GM12878 (cell line): ENCODE measurements around the gene TSC2. TPM values are rescaled to one million over a fixed set of nuclear protein-coding genes. Genes with fewer than 3 reads are reported as not detected.

Experiments used
- ATAC-seq: fragments of 200-7000 bp; cut with Tn5 transposase; 3 replicates; pipeline ENCODE4 v1.9.1; 2020; ENCODE audit warnings: mild to moderate bottlenecking, moderate library complexity
- BruUV-seq: library from RNA; stranded (reverse); fragments of 400-500 nt; replicated peaks from 2 replicates; lab custom pipeline; 2021; lab: Mats Ljungman, UMichigan
- CTCF ChIA-PET: fragments of 300-600 bp; sonication (Branson Sonifier 250); formaldehyde crosslinking; extraction: SDS; loops from one replicate; lab custom pipeline; 2021; ENCODE audit warnings: inconsistent platforms; lab: Yijun Ruan, JAX
- POLR2A ChIA-PET: fragments of 350-600 bp; formaldehyde crosslinking; extraction: SDS; loops from one replicate; lab custom pipeline; 2021; ENCODE audit warnings: inconsistent platforms; lab: Charles Lee
- RAD21 ChIA-PET: fragments of 300-600 bp; sonication (Branson Sonifier 250); formaldehyde crosslinking; loops from one replicate; lab custom pipeline; 2023; ENCODE audit warnings: antibody characterized with exemption; ENCODE audit not compliant: unreplicated experiment; lab: Charles Lee
- SMC1A ChIA-PET: fragments of 300-600 bp; sonication (Branson Sonifier 250); formaldehyde crosslinking; loops from one replicate; lab custom pipeline; 2023; ENCODE audit not compliant: unreplicated experiment, uncharacterized antibody; lab: Charles Lee
- DNase-seq: peaks from one replicate; pipeline ENCODE4 v3.0.0-alpha.2; 2011; ENCODE audit warnings: low read depth, low spot score
- FAIRE-seq: peaks from 3 replicates; lab custom pipeline; 2011; peaks lifted over from hg19 to GRCh38; lab: Jason Lieb, UNC
- H2AFZ ChIP-seq: 2 replicates; pipeline ENCODE4 v1.6.0; 2011; ENCODE audit warnings: low read depth, low read length, control low read depth; ENCODE audit not compliant: control insufficient read depth
- H3K27ac ChIP-seq: 2 replicates; pipeline ENCODE4 v1.5.1; 2011; ENCODE audit warnings: control low read depth; ENCODE audit not compliant: control insufficient read depth, insufficient read depth
- H3K27me3 ChIP-seq, 2 experiments: replicated peaks in 1 of 2; 2 replicates each; pipeline versions ENCODE4 v1.6.0 to v1.6.1; 2011; ENCODE audit warnings: low read length in 1 of 2; ENCODE audit not compliant: control insufficient read depth in 2 of 2, insufficient read depth in 2 of 2
- H3K36me3 ChIP-seq, 2 experiments: 2 replicates each; pipeline ENCODE4 v1.5.1; 2011; ENCODE audit warnings: low read length in 1 of 2; ENCODE audit not compliant: control insufficient read depth in 2 of 2, insufficient read depth in 2 of 2
- H3K4me1 ChIP-seq: 2 replicates; pipeline ENCODE4 v1.6.1; 2011; ENCODE audit warnings: mild to moderate bottlenecking, low read length, moderate library complexity, mixed read lengths; ENCODE audit not compliant: control insufficient read depth, insufficient read depth
- H3K4me2 ChIP-seq: 2 replicates; pipeline ENCODE4 v1.6.0; 2011; ENCODE audit warnings: control low read depth; ENCODE audit not compliant: control insufficient read depth, insufficient read depth
- H3K4me3 ChIP-seq: fragments of 200-600 bp; sonication (generic); 2 replicates; pipeline ENCODE4 v1.5.1; 2016
- H3K79me2 ChIP-seq: 2 replicates; pipeline ENCODE4 v1.6.0; 2011; ENCODE audit warnings: low read length; ENCODE audit not compliant: control insufficient read depth, insufficient read depth
- H3K9ac ChIP-seq: 2 replicates; pipeline ENCODE4 v1.8.0; 2011; ENCODE audit warnings: low read length, control low read depth, mixed read lengths; ENCODE audit not compliant: control insufficient read depth, insufficient read depth
- H3K9me3 ChIP-seq: replicated peaks from 3 replicates; pipeline ENCODE4 v1.5.1; 2011; ENCODE audit warnings: mild to moderate bottlenecking, low read length; ENCODE audit not compliant: control insufficient read depth, insufficient read depth
- H4K20me1 ChIP-seq: 2 replicates; pipeline ENCODE4 v1.6.0; 2011; ENCODE audit not compliant: control insufficient read depth, insufficient read depth
- BHLHE40 ChIP-seq, 2 experiments: fragments of 450-650 bp in 1 of 2; IDR thresholded peaks; 2 replicates each; pipeline ENCODE4 v1.6.1; 2011 to 2017; ENCODE audit warnings: low read depth in 2 of 2, borderline replicate concordance in 1 of 2, improper control_type of control experiment in 1 of 2, low read length in 1 of 2, mild to moderate bottlenecking in 1 of 2
- EGR1 ChIP-seq, 2 experiments: IDR thresholded peaks; 1 replicate in 1 of 2; 2 replicates in 1 of 2; pipeline ENCODE4 v1.6.1; 2011 to 2012; ENCODE audit warnings: low read depth in 2 of 2, low read length in 2 of 2, borderline replicate concordance in 1 of 2, mild to moderate bottlenecking in 1 of 2, moderate library complexity in 1 of 2
- ETV6 ChIP-seq, 2 experiments: fragments of 450-650 bp in 1 of 2; IDR thresholded peaks in 1 of 2; conservative IDR thresholded peaks in 1 of 2; 2 replicates each; pipeline ENCODE4 v1.6.1; 2014; ENCODE audit warnings: antibody characterized with exemption in 1 of 2, borderline replicate concordance in 1 of 2, low read depth in 1 of 2, mild to moderate bottlenecking in 1 of 2, moderate library complexity in 1 of 2
- EZH2 ChIP-seq: IDR thresholded peaks from 2 replicates; pipeline ENCODE4 v1.6.1; 2012; ENCODE audit warnings: low read depth, mild to moderate bottlenecking, control low read depth, inconsistent platforms, low read length, borderline replicate concordance; ENCODE audit not compliant: control insufficient read depth
- SPI1 ChIP-seq: IDR thresholded peaks from 2 replicates; pipeline ENCODE4 v1.6.1; 2011; ENCODE audit warnings: low read depth, mild to moderate bottlenecking, low read length, moderate library complexity, borderline replicate concordance; ENCODE audit not compliant: insufficient read depth
- ZNF622 ChIP-seq: fragments of 450-650 bp; IDR thresholded peaks from 2 replicates; pipeline ENCODE4 v1.6.1; 2017; ENCODE audit warnings: mild to moderate bottlenecking, inconsistent platforms
- WGBS: methylation state at CpG from one replicate; pipeline ENCODE4 v1.1.6; 2016; ENCODE audit warnings: low lambda C conversion rate; ENCODE audit not compliant: insufficient replicate concordance, insufficient coverage; ENCODE audit errors: missing lambda C conversion rate; 5-methylcytosine and 5-hydroxymethylcytosine counted together
- in situ Hi-C: fragments of 300-500 bp; cut with MboI; formaldehyde crosslinking; loops from 9 replicates; pipeline ENCODE4 v1.14.3; 2018; ENCODE audit warnings: mixed read lengths
- intact Hi-C: fragments of 100-400 bp; cut with micrococcal nuclease; formaldehyde crosslinking; loops from one replicate; pipeline ENCODE4 v1.14.2; 2022; ENCODE audit not compliant: unreplicated experiment
- polyA plus RNA-seq, 11 experiments: library from polyadenylated mRNA; depleted of rRNA in 4 of 11; unstranded in 6 of 11; stranded (reverse) in 5 of 11; fragments of >200 nt; fragmentation: Nextera tagmentation in 4 of 11; fragmentation: Illumina TruSeq in 1 of 11; extraction: Ambion mirVana in 4 of 11; extraction: Trizol in 1 of 11; gene quantifications; 1 replicate in 1 of 11; 2 replicates in 10 of 11; pipeline versions ENCODE4 v1.2.1 to v1.2.3, GENCODE V29; 2011 to 2016; ENCODE audit warnings: inconsistent platforms in 2 of 11, missing spikeins in 2 of 11, low read depth in 1 of 11
- total RNA-seq, 4 experiments: library from RNA; depleted of rRNA in 3 of 4; stranded (reverse); fragments of >200 nt in 3 of 4; fragmentation: Illumina TruSeq in 1 of 4; extraction: Trizol in 1 of 4; gene quantifications; 2 replicates each; pipeline versions ENCODE4 v1.2.1 to v1.2.3, GENCODE V29; 2013 to 2021
- TF ChIP-seq, protein P1 (sequence below), 3 experiments: IDR thresholded peaks in 2 of 3; conservative IDR thresholded peaks in 1 of 3; 2 replicates each; pipeline ENCODE4 v1.5.1; 2011; ENCODE audit warnings: low read depth in 3 of 3, low read length in 3 of 3, mild to moderate bottlenecking in 3 of 3, control low read depth in 2 of 3, moderate library complexity in 2 of 3, inconsistent platforms in 1 of 3, mixed read lengths in 1 of 3; ENCODE audit not compliant: control insufficient read depth in 2 of 3, insufficient read depth in 1 of 3; ENCODE audit errors: extremely low read depth in 1 of 3

The TSC2 gene
- total and polyA plus RNA-seq, 10 of the 15 experiments (the other 5 are each of a cell fraction or from before 2014, with no cell fraction given): 1.6 to 77.0 (median 21.6) TPM

- intact Hi-C loops (no loop called here), in situ Hi-C loops (no loop called here)
- no peaks in the 10 kb centered on the region for H3K79me2 ChIP-seq
- RAD21 ChIA-PET: no interaction called here
- H4K20me1 ChIP-seq: peaks cover 5% of the 10 kb centered on the region; the same call in 1 of the 2 replicates
- H3K9ac ChIP-seq: no peak within 1 kb of the TSS
- no peaks in the 10 kb centered on the region for H3K36me3 ChIP-seq
- no peak within 1 kb of the TSS for H2AFZ ChIP-seq
- WGBS: 26% methylated on average over 14 of the region's 59 CpGs
- FAIRE-seq (no peak), DNase-seq (no peak), ATAC-seq (no peak)
- H3K4me1 ChIP-seq: peaks cover 7% of the 10 kb centered on the region
- H3K4me3 ChIP-seq: no peak within 1 kb of the TSS; the same call in 1 of the 2 replicates
- TF ChIP-seq EGR1 (IDR thresholded peaks at IDR 0.05; ENCODE audit: borderline replicate concordance in 1 of 2, low read depth in 2 of 2, low read length in 2 of 2): 0 out of 3 replicates have a peak, but pooled peaks of 1 of the 2 experiments have one; percentile 34
- TF ChIP-seq ETV6 (conservative IDR thresholded peaks at IDR 0.05 in 1 of 2, IDR thresholded peaks at IDR 0.05 in 1 of 2; ENCODE audit: borderline replicate concordance in 1 of 2, low read depth in 1 of 2): no peak
- H3K4me2 ChIP-seq: peak within 1 kb of the TSS; percentile 9; the same call in 1 of the 2 replicates
- no peaks in the 10 kb centered on the region for H3K9me3 ChIP-seq
- CTCF ChIA-PET: no interaction called here
- BruUV-seq: no TSS peak
- H3K27ac ChIP-seq: no peak within 1 kb of the TSS
- SMC1A ChIA-PET: no interaction called here
- peaks cover 11 to 13% of the 10 kb centered on the region in 2 experiments for H3K27me3 ChIP-seq
- POLR2A ChIA-PET: no interaction called here
Observed at GRCh38 chr16:2026461-2027023, 21.2 kb upstream of the TSC2 start, which contains the start of gene NHERF2. TSS of gene NHERF2 (plus strand) at chr16:2026902. CDS start at chr16:2027006, 104 bp downstream.

GRCh38 chr16:2027024-2028010 lies 20.5 kb upstream of the TSC2 start:
- ChIA-PET POLR2A (no interaction called here), SMC1A (no interaction called here), RAD21 (no interaction called here), CTCF (no interaction called here)
- BruUV-seq: no TSS peak
- Histone ChIP-seq H3K9ac (no peak overlapping the region), H3K27ac (no peak overlapping the region), H3K4me2 (peak overlapping the region; percentile 9; the same call in 1 of the 2 replicates), H4K20me1 (peaks cover 5% of the 10 kb centered on the region; the same call in 1 of the 2 replicates), H3K4me3 (no peak overlapping the region; the same call in 1 of the 2 replicates), H2AFZ (no peak overlapping the region), H3K4me1 (peaks cover 7% of the 10 kb centered on the region), H3K36me3 (no peaks in the 10 kb centered on the region), H3K9me3 (no peaks in the 10 kb centered on the region), H3K27me3 (peaks cover 11 to 13% of the 10 kb centered on the region in 2 experiments), H3K79me2 (no peaks in the 10 kb centered on the region)
- TF ChIP-seq ZNF622 (no peak), EZH2 (0 out of 2 replicates have a peak, but pooled peaks have one; percentile 78), BHLHE40 (IDR thresholded peaks at IDR 0.05; ENCODE audit: borderline replicate concordance in 1 of 2, low read depth in 2 of 2, low read length in 1 of 2) (peak in 1 of 2 experiments; percentile 38; a peak in 1 of 4 replicates), SPI1 (no peak)
- TF ChIP-seq, protein P1, sequence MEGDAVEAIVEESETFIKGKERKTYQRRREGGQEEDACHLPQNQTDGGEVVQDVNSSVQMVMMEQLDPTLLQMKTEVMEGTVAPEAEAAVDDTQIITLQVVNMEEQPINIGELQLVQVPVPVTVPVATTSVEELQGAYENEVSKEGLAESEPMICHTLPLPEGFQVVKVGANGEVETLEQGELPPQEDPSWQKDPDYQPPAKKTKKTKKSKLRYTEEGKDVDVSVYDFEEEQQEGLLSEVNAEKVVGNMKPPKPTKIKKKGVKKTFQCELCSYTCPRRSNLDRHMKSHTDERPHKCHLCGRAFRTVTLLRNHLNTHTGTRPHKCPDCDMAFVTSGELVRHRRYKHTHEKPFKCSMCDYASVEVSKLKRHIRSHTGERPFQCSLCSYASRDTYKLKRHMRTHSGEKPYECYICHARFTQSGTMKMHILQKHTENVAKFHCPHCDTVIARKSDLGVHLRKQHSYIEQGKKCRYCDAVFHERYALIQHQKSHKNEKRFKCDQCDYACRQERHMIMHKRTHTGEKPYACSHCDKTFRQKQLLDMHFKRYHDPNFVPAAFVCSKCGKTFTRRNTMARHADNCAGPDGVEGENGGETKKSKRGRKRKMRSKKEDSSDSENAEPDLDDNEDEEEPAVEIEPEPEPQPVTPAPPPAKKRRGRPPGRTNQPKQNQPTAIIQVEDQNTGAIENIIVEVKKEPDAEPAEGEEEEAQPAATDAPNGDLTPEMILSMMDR (IDR thresholded peaks at IDR 0.05 in 2 of 3, conservative IDR thresholded peaks at IDR 0.05 in 1 of 3; ENCODE audit: control insufficient read depth in 2 of 3, extremely low read depth in 1 of 3, insufficient read depth in 1 of 3, low read depth in 3 of 3, low read length in 3 of 3): peak in 1 of 3 experiments; percentile 14; a peak in 1 of 6 replicates
- WGBS: 15% methylated on average over 22 of the region's 76 CpGs
- FAIRE-seq (peak; percentile 35), DNase-seq (no peak), ATAC-seq (no peak)
- in situ Hi-C loops (no loop called here), intact Hi-C loops (no loop called here)
